Retinal pigment epithelial cell (primary cell): ENCODE data around the gene MAP7.
"Not testable (repeated sequence)": the region's sequence is repeated elsewhere in the genome, so short reads cannot be mapped to it uniquely, and the experiment has no call there.

Experiments
- DNase-seq: peaks from one replicate; pipeline ENCODE4 v3.0.0-alpha.2; 2010; ENCODE audit warnings: low read depth
- H3K4me3 ChIP-seq: 2 replicates; pipeline ENCODE4 v1.5.1; 2011; ENCODE audit warnings: mild to moderate bottlenecking, low read length, control low read depth, moderate library complexity
- TF ChIP-seq, protein P1 (sequence below): conservative IDR thresholded peaks from 2 replicates; pipeline ENCODE4 v1.5.1; 2011; ENCODE audit warnings: low read depth, low read length, control low read depth, inconsistent platforms

MAP7 gene

DNA sequence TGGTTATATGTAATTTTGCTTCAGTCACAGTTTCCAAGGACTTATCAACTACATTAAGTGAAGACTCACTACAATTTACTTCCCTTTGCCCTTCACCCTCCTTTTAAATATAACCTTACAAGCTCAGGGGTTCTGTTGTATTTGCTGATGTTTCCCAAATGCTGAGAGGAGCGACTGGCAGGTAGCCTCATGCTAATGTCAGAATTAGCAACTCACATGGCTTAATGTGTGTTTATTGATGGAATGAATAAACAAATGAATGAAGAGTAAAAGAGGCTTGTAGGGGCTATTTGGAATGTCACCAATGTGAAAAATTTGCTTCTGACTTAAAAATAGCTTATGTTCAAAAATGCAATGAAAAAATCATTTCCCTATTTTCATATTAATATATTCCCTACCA lies 41.4 kb upstream of the MAP7 start:
- no peak overlapping the region for H3K4me3 ChIP-seq
- DNase-seq: no peak
- TF ChIP-seq, protein P1, sequence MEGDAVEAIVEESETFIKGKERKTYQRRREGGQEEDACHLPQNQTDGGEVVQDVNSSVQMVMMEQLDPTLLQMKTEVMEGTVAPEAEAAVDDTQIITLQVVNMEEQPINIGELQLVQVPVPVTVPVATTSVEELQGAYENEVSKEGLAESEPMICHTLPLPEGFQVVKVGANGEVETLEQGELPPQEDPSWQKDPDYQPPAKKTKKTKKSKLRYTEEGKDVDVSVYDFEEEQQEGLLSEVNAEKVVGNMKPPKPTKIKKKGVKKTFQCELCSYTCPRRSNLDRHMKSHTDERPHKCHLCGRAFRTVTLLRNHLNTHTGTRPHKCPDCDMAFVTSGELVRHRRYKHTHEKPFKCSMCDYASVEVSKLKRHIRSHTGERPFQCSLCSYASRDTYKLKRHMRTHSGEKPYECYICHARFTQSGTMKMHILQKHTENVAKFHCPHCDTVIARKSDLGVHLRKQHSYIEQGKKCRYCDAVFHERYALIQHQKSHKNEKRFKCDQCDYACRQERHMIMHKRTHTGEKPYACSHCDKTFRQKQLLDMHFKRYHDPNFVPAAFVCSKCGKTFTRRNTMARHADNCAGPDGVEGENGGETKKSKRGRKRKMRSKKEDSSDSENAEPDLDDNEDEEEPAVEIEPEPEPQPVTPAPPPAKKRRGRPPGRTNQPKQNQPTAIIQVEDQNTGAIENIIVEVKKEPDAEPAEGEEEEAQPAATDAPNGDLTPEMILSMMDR: no peak

DNA sequence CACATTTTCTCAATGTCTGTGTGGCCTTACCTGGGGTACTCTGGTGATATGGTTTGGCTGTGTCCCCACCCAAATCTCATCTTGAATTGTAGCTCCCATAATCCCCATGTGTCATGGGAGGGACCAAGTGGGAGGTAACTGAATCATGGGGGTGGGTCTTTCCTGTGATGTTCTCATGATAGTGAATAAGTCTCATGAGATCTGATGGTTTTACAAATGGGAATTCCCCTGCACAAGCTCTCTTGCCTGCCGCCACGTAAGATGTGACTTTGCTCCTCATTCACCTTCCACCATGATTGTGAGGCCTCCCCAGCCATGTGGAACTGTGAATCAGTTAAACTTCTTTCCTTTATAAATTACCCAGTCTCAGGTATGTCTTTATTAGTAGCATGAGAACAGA lies 40.6 kb upstream of the MAP7 start:
- not testable (repeated sequence) for DNase-seq, H3K4me3 ChIP-seq

DNA sequence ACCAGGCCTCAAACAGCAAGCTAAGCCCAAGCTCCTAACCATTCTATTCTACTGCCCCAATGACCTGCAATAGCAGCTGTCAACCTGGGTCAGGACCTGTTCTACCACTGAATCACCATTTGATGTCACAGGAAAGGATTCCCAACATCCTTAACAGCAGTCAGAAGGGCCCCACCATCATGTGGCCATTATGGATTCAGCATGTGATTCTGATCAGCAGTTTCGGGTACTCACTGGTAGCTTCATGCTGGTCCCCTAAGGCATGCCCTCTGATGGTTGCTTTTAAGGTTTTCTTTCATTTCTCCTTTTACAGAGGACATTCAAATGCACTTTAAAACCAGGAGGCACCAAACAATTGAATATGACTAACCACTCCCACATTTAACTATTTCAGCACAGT lies 37.3 kb upstream of the MAP7 start:
- H3K4me3 ChIP-seq: no peak overlapping the region
- TF ChIP-seq, protein P1: no peak
- no peak for DNase-seq

DNA sequence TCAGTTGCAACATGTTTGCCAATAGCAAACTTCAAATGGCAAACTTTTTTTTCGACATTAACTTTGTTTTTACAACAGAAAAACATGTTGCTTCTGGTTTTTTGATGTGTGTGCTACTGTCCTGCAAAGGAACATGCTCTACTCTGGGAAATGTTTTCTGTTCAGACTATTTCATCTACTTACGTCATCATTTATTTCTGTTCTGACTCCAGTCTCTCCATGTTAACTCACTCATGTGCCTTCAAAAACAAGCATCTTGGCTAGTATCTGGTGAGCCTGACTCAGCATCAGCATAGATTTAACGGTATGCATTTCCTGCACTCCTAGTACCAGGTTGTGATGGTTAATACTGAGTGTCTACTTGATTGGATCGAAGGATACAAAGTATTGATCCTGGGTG lies 36.1 kb upstream of the MAP7 start:
- TF ChIP-seq, protein P1: no peak
- peak; percentile 95 for DNase-seq
- H3K4me3 ChIP-seq: no peak overlapping the region

DNA sequence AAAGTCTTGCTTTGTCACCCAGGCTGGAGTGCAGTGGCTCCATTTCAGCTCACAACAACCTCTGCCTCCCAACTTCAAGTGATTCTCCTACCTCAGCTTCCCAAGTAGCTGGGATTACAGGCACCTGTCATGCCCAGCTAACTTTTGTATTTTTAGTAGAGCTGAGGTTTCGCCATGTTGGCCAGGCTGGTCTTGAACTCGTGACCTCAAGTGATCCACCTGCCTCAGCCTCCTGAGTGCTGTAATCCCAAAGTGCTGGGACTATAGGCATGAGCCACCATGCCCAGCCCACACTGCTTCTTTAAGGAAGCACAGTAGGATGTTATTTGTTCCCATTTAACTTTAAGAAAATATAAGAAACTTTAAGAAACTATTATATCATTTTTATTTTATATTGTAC lies 35.3 kb upstream of the MAP7 start:
- not testable (repeated sequence) for DNase-seq

DNA sequence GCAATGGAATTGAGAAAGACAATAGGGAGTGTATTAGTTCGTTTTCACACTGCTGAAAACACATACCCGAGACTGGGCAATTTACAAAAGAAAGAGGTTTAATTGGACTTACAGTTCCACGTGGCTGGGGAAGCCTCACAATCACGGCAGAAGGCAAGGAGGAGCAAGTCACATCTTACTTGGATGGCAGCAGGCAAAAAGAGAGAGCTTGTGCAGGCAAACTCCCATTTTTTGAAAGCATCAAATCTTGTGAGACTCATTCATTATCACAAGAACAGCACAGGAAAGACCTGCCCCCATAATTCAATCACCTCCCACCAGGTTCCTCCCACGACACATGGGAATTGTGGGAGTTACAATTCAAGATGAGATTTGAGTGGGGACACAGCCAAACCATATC lies 34.1 kb upstream of the MAP7 start:
- DNase-seq, H3K4me3 ChIP-seq: not testable (repeated sequence)

More for the DNA sequence above, 35.3 kb upstream of the MAP7 start:
- H3K4me3 ChIP-seq: not testable (repeated sequence)

DNA sequence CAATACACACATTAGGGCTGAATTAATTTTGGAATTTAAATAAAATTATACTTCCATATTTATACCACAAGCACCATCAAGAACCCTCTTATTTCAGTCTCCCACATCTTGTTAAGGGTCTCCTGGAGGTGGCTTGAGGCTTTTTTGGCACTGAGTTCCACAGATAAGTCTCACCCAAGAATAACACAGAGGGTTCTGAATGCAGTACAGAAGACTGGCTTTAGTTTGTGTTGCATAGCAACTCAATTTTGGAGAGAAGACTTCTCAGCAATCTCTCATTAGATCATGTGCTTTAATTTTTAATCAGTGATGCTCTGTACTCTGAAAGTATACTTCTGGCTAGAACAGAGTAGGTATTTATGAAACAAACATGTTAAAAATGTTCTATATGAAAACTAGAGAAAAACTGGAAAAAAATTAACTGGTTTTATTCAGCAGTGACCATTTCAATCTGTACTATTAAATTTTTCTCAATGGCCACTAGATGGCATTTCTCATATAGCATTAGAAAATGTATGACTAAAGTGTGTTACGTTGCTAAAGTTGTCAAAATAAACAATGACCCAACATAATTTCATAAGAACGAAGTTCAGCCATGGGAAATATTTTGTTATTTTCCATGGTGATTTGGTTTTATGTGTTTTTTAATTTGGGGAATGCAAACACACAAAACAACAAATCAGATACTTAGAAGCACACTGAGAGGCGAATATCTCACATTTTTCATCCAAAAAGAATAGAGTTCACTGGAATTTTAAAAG lies 32.7 kb upstream of the MAP7 start:
- TF ChIP-seq, protein P1: peak; percentile 47
- no peak for DNase-seq
- H3K4me3 ChIP-seq: no peak overlapping the region

DNA sequence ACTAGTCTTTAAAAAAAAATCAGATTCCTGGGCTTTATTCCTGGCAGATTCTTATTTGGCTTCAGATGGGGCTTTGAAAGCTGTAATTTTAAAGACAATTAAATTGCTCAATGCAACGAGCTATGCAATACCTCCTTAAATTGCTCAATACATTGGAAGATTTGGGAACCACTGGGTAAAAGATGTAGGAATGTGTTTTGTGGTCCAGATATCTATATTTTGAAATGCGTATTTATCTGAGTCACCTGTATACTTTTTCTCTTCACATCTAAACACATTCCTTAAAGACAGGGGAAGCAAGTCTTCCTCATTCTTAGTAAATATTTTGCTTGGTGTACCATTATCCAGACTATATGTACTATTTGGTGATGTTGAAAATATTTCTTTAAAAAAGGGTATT lies 29.6 kb upstream of the MAP7 start:
- TF ChIP-seq, protein P1: no peak
- no peak for DNase-seq
- no peak overlapping the region for H3K4me3 ChIP-seq

DNA sequence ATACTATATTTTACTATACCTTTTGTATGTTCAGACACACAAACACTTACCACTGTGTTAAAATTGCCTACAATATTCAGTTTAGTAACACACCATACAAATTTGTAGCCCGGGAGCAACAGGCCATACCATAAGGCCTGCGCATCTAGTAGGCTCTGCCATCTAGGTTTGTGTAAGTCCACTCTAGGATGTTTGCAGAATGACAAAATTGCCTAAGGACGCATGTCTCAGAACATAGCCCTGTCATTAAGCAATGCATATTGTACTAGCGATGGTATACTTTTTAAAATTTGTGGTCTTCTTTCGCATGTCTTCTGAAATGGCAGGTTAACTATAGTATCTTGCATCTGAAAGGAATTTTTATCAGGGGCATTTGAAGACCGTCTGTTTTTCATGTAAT lies 26.6 kb upstream of the MAP7 start:
- H3K4me3 ChIP-seq: no peak overlapping the region
- DNase-seq: no peak
- TF ChIP-seq, protein P1: no peak
